Right atrium auricular region (tissue), 2 donors: ENCODE results near the gene G3BP2. TPM values are rescaled to one million over a fixed set of nuclear protein-coding genes. Genes with fewer than 3 reads are reported as not detected.
"Not testable (repeated sequence)": the region's sequence is repeated elsewhere in the genome, so short reads cannot be mapped to it uniquely, and the experiment has no call there.

Experiments
- DNase-seq: peaks from one replicate; pipeline ENCODE4 v3.0.0-alpha.2; 2019; ENCODE audit warnings: low spot score
- H3K27ac ChIP-seq, 2 donors: fragments of 200-600 bp; sonication (generic); 1 replicate in 1 of 2; 2 replicates in 1 of 2; pipeline ENCODE4 v1.5.1; 2016 to 2019
- H3K27me3 ChIP-seq, 2 donors: fragments of 200-600 bp; sonication (generic); one replicate each; pipeline versions ENCODE4 v1.5.1 to v1.6.0; 2017 to 2019
- H3K36me3 ChIP-seq: fragments of 200-600 bp; sonication (generic); one replicate; pipeline ENCODE4 v1.5.1; 2016
- H3K4me1 ChIP-seq, 2 donors: fragments of 200-600 bp; sonication (generic); one replicate each; pipeline versions ENCODE4 v1.5.1 to v1.6.0; 2017 to 2019
- H3K4me3 ChIP-seq, 2 donors: fragments of 200-600 bp; sonication (generic); 1 replicate in 1 of 2; 2 replicates in 1 of 2; pipeline ENCODE4 v1.5.1; 2017 to 2019; ENCODE audit warnings: mild to moderate bottlenecking in 1 of 2, moderate library complexity in 1 of 2
- H3K9me3 ChIP-seq, 2 donors: fragments of 200-600 bp; sonication (generic); one replicate each; pipeline ENCODE4 v1.5.1; 2019
- CTCF ChIP-seq, 2 donors: fragments of 200-600 bp; sonication (generic); IDR thresholded peaks; one replicate each; pipeline ENCODE4 v1.5.1; 2019; ENCODE audit warnings: antibody characterized with exemption in 2 of 2
- total RNA-seq, 2 donors: library from RNA; depleted of rRNA; stranded (reverse); fragments of >200 nt; gene quantifications; one replicate each; pipeline ENCODE4 v1.1.0, GENCODE V29; 2016

Gene G3BP2
- total RNA-seq, result 10 to 100 TPM; 59.5 to 65.4 TPM

- DNase-seq, result peak; percentile 99
- Histone ChIP-seq H3K9me3 (no peaks in the 10 kb centered on the region), H3K27ac (peak within 1 kb of the TSS; percentile 96 to 99), H3K36me3 (no peaks in the 10 kb centered on the region), H3K4me1 (peaks cover 0 to 33% of the 10 kb centered on the region in 2 donors), H3K27me3 (no peaks in the 10 kb centered on the region), H3K4me3 (peak within 1 kb of the TSS; percentile 85 to 95)
- no peak for TF ChIP-seq CTCF (IDR thresholded peaks at IDR 0.05)
Observed at GRCh38 chr4:75673027-75673958, at the start of gene G3BP2. Gene G3BP2 (minus strand): TSS chr4:75673411. CDS start chr4:75662025, 11,386 bp downstream.

- Histone ChIP-seq H3K4me3 (no peak overlapping the region), H3K4me1 (peaks cover 0 to 33% of the 10 kb centered on the region in 2 donors), H3K9me3 (no peaks in the 10 kb centered on the region), H3K27ac (peak overlapping the region in 1 of 2 donors; percentile 97), H3K27me3 (no peaks in the 10 kb centered on the region), H3K36me3 (no peaks in the 10 kb centered on the region)
- DNase-seq, result no peak
- TF ChIP-seq CTCF (IDR thresholded peaks at IDR 0.05), result no peak
Observed at GRCh38 chr4:75722417-75722816, 49.2 kb upstream of the G3BP2 start.

- TF ChIP-seq CTCF (IDR thresholded peaks at IDR 0.05), result no peak
- H3K27me3 ChIP-seq, result no peaks in the 10 kb centered on the region
- H3K4me1 ChIP-seq, result peaks cover 0 to 25% of the 10 kb centered on the region in 2 donors
- H3K4me3 ChIP-seq, result no peak overlapping the region
- H3K27ac ChIP-seq, result no peak overlapping the region
- DNase-seq, result no peak
- H3K9me3 ChIP-seq, result no peaks in the 10 kb centered on the region
- no peaks in the 10 kb centered on the region for H3K36me3 ChIP-seq
Observed at GRCh38 chr4:75718529-75718928, 45.3 kb upstream of the G3BP2 start.

- no peak for TF ChIP-seq CTCF (IDR thresholded peaks at IDR 0.05)
- Histone ChIP-seq H3K4me3 (no peak overlapping the region), H3K36me3 (no peaks in the 10 kb centered on the region), H3K27me3 (no peaks in the 10 kb centered on the region), H3K9me3 (no peaks in the 10 kb centered on the region), H3K27ac (no peak overlapping the region), H3K4me1 (peaks cover 0 to 13% of the 10 kb centered on the region in 2 donors)
- no peak for DNase-seq
Observed at GRCh38 chr4:75717408-75717807, 44.2 kb upstream of the G3BP2 start.

- H3K27ac ChIP-seq, H3K9me3 ChIP-seq, H3K27me3 ChIP-seq, DNase-seq, H3K4me3 ChIP-seq, H3K36me3 ChIP-seq: not testable (repeated sequence)
- H3K4me1 ChIP-seq, result peaks cover 0 to 11% of the 10 kb centered on the region in 2 donors
Observed at GRCh38 chr4:75716054-75716453, 42.8 kb upstream of the G3BP2 start.

GRCh38 chr4:75715105-75715799 lies 42.0 kb upstream of the G3BP2 start:
- H3K4me3 ChIP-seq, result no peak overlapping the region
- no peak overlapping the region for H3K27ac ChIP-seq
- no peak for TF ChIP-seq CTCF (IDR thresholded peaks at IDR 0.05)
- H3K36me3 ChIP-seq, result no peaks in the 10 kb centered on the region
- peaks cover 0 to 11% of the 10 kb centered on the region in 2 donors for H3K4me1 ChIP-seq
- no peaks in the 10 kb centered on the region for H3K27me3 ChIP-seq
- no peaks in the 10 kb centered on the region for H3K9me3 ChIP-seq
- no peak for DNase-seq
